ENCODE results near the gene TPT1. TPM values are rescaled to one million over a fixed set of nuclear protein-coding genes. Genes with fewer than 3 reads are reported as not detected.
"Not testable (repeated sequence)": the region's sequence is repeated elsewhere in the genome, so short reads cannot be mapped to it uniquely, and the experiment has no call there.

Gene TPT1
- polyA plus RNA-seq, 3 donors, result 2,102 to 5,638 (median 2,493) TPM

DNA sequence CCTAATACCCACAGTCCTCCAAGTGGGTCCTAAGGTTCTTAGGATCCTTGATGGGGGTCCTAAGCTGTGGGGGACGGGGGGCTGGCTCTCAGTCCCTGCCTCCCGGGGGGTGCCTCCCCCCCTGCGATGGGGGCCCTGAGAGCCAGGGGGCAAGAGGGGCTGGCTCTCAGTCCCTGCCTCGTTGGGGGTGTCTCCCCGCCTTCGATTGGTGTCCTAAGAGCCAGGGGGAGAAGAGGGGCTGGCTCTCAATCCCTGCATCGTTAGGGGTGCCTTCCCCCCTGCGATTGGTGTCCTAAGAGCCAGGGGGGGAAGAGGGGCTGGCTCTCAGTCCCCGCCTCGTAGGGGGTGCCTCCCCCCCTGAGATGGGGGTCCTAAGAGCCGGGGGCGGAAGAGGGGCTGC, 40.2 kb upstream of the TPT1 start:
- no peaks in the 10 kb centered on the region for H3K4me1 Mint-ChIP-seq
- Histone ChIP-seq H3K79me2 (ENCODE audit: insufficient read depth, low read length) (no peaks in the 10 kb centered on the region), H3K4me3 (replicated peaks in 1 of 3; ENCODE audit: low read depth in 2 of 3, low read length in 3 of 3) (no peak overlapping the region), H3K4me1 (ENCODE audit: control insufficient read depth in 1 of 2, insufficient read depth in 2 of 2, low read length in 2 of 2) (no peaks in the 10 kb centered on the region), H3K36me3 (replicated peaks in 1 of 2; ENCODE audit: control insufficient read depth in 1 of 2, insufficient read depth in 2 of 2, low read length in 2 of 2) (no peaks in the 10 kb centered on the region), H3K9ac (ENCODE audit: insufficient read depth, low read length, poor library complexity, severe bottlenecking) (no peak overlapping the region), H4K20me1 (ENCODE audit: insufficient read depth, low read length) (no peaks in the 10 kb centered on the region), H2AFZ (ENCODE audit: insufficient read depth, low read depth, low read length, poor library complexity, severe bottlenecking) (no peak overlapping the region), H3K4me2 (replicated peaks; ENCODE audit: extremely low read depth, low read length, poor library complexity, severe bottlenecking) (no peak overlapping the region), H3K9me3 (replicated peaks in 1 of 2; ENCODE audit: control insufficient read depth in 1 of 2, insufficient read depth in 1 of 2, low read length in 2 of 2) (no peaks in the 10 kb centered on the region), H3K27me3 (ENCODE audit: control insufficient read depth in 2 of 2, insufficient read depth in 2 of 2, low read length in 2 of 2) (no peaks in the 10 kb centered on the region), H3K27ac (ENCODE audit: low read depth in 1 of 2, low read length in 2 of 2) (no peak overlapping the region)
- intact Hi-C loops (cut with micrococcal nuclease), result no loop called here
- TF ChIP-seq, protein P1, sequence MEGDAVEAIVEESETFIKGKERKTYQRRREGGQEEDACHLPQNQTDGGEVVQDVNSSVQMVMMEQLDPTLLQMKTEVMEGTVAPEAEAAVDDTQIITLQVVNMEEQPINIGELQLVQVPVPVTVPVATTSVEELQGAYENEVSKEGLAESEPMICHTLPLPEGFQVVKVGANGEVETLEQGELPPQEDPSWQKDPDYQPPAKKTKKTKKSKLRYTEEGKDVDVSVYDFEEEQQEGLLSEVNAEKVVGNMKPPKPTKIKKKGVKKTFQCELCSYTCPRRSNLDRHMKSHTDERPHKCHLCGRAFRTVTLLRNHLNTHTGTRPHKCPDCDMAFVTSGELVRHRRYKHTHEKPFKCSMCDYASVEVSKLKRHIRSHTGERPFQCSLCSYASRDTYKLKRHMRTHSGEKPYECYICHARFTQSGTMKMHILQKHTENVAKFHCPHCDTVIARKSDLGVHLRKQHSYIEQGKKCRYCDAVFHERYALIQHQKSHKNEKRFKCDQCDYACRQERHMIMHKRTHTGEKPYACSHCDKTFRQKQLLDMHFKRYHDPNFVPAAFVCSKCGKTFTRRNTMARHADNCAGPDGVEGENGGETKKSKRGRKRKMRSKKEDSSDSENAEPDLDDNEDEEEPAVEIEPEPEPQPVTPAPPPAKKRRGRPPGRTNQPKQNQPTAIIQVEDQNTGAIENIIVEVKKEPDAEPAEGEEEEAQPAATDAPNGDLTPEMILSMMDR (IDR thresholded peaks at IDR 0.05), result no peak
- DNase-seq, result no peak
- WGBS (ENCODE audit: insufficient coverage), result no CpG with 5 or more reads among the region's 12 CpGs
- no peaks in the 10 kb centered on the region for H3K9me3 Mint-ChIP-seq
- peaks cover 0 to 1% (median 0%) of the 10 kb centered on the region in 3 donors for H3K27me3 Mint-ChIP-seq (ENCODE audit: low read depth in 3 of 3)
- H3K27ac Mint-ChIP-seq, result no peak overlapping the region
- no peaks in the 10 kb centered on the region for H3K36me3 Mint-ChIP-seq
- H3K4me3 Mint-ChIP-seq, result no peak overlapping the region

DNA sequence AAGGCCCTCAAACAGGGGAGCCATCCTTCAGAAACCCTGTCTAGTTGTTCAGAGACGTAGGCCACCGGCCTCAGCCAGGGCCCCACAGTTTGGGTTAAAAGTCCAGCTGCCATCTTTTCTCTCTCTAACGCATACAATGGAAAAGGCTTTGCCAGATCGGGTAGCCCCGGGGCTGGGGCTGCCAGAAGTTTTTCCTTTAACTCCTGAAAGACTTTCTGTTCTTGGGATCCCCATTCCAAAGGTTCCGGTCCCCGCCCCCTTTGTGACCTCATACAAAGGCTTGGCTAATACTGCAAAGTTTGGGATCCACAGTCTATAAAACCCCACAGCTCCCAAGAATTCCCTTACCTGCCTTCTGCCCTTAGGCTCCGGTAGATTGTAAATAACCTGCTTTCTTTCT, 39.7 kb upstream of the TPT1 start:
- H3K4me1 ChIP-seq (ENCODE audit: control insufficient read depth in 1 of 2, insufficient read depth in 2 of 2, low read length in 2 of 2); H3K27ac Mint-ChIP-seq; H3K36me3 ChIP-seq (replicated peaks in 1 of 2; ENCODE audit: control insufficient read depth in 1 of 2, insufficient read depth in 2 of 2, low read length in 2 of 2); H2AFZ ChIP-seq (ENCODE audit: insufficient read depth, low read depth, low read length, poor library complexity, severe bottlenecking); DNase-seq; intact Hi-C loops (cut with micrococcal nuclease); H3K9ac ChIP-seq (ENCODE audit: insufficient read depth, low read length, poor library complexity, severe bottlenecking); H3K4me2 ChIP-seq (replicated peaks; ENCODE audit: extremely low read depth, low read length, poor library complexity, severe bottlenecking); H4K20me1 ChIP-seq (ENCODE audit: insufficient read depth, low read length); H3K36me3 Mint-ChIP-seq; H3K79me2 ChIP-seq (ENCODE audit: insufficient read depth, low read length); H3K27ac ChIP-seq (ENCODE audit: low read depth in 1 of 2, low read length in 2 of 2); H3K9me3 Mint-ChIP-seq; H3K9me3 ChIP-seq (replicated peaks in 1 of 2; ENCODE audit: control insufficient read depth in 1 of 2, insufficient read depth in 1 of 2, low read length in 2 of 2); H3K27me3 Mint-ChIP-seq (ENCODE audit: low read depth in 3 of 3); H3K27me3 ChIP-seq (ENCODE audit: control insufficient read depth in 2 of 2, insufficient read depth in 2 of 2, low read length in 2 of 2); H3K4me3 Mint-ChIP-seq; H3K4me3 ChIP-seq (replicated peaks in 1 of 3; ENCODE audit: low read depth in 2 of 3, low read length in 3 of 3); H3K4me1 Mint-ChIP-seq: not testable (repeated sequence)
- WGBS (ENCODE audit: insufficient coverage), result 98% methylated on average over 5 of the region's 8 CpGs

DNA sequence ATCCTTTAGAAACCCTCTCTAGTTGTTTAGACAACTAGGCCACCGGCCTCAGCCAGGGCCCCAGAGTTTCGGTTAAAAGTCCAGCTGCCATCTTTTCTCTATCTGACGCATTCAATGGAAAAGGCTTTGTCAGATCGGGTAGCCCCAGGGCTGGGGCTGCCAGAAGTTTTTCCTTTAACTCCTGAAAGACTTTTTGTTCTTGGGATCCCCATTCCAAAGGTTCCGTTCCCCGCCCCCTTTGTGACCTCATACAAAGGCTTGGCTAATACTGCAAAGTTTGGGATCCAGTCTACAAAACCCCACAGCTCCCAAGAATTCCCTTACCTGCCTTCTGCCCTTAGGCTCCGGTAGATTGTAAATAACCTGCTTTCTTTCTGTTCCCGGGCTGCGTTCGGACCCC, 38.5 kb upstream of the TPT1 start:
- H3K27ac Mint-ChIP-seq; H3K9me3 Mint-ChIP-seq; H3K4me3 ChIP-seq (replicated peaks in 1 of 3; ENCODE audit: low read depth in 2 of 3, low read length in 3 of 3); H3K79me2 ChIP-seq (ENCODE audit: insufficient read depth, low read length); H3K36me3 ChIP-seq (replicated peaks in 1 of 2; ENCODE audit: control insufficient read depth in 1 of 2, insufficient read depth in 2 of 2, low read length in 2 of 2); H3K27ac ChIP-seq (ENCODE audit: low read depth in 1 of 2, low read length in 2 of 2); H3K9me3 ChIP-seq (replicated peaks in 1 of 2; ENCODE audit: control insufficient read depth in 1 of 2, insufficient read depth in 1 of 2, low read length in 2 of 2); H3K4me2 ChIP-seq (replicated peaks; ENCODE audit: extremely low read depth, low read length, poor library complexity, severe bottlenecking); H3K4me1 ChIP-seq (ENCODE audit: control insufficient read depth in 1 of 2, insufficient read depth in 2 of 2, low read length in 2 of 2); DNase-seq; H4K20me1 ChIP-seq (ENCODE audit: insufficient read depth, low read length); H3K27me3 Mint-ChIP-seq (ENCODE audit: low read depth in 3 of 3); H3K36me3 Mint-ChIP-seq; H2AFZ ChIP-seq (ENCODE audit: insufficient read depth, low read depth, low read length, poor library complexity, severe bottlenecking); H3K27me3 ChIP-seq (ENCODE audit: control insufficient read depth in 2 of 2, insufficient read depth in 2 of 2, low read length in 2 of 2); H3K4me1 Mint-ChIP-seq; H3K4me3 Mint-ChIP-seq; H3K9ac ChIP-seq (ENCODE audit: insufficient read depth, low read length, poor library complexity, severe bottlenecking): not testable (repeated sequence)
- intact Hi-C loops (cut with micrococcal nuclease), result loop anchor here in 1 of 2 donors (2.0 to 10.0 kb wide), 2 partner anchors 13 to 335 kb away; no protein-coding TSS in a partner anchor
- 99% methylated on average over 6 of the region's 10 CpGs for WGBS (ENCODE audit: insufficient coverage)

DNA sequence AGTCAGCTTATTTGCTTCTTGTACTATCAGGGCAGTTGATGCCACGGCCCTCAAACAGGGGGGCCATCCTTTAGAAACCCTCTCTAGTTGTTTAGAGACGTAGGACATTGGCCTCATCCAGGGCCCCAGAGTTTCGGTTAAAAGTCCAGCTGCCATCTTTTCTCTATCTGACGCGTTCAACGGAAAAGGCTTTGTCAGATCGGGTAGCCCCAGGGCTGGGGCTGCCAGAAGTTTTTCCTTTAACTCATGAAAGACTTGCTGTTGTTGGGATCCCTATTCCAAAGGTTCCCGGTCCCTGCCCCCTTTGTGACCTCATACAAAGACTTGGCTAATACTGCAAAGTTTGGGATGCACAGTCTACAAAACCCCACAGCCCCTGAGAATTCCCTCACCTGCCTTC, 37.8 kb upstream of the TPT1 start:
- 98% methylated on average over 7 of the region's 8 CpGs for WGBS (ENCODE audit: insufficient coverage)
- not testable (repeated sequence) for H3K27ac Mint-ChIP-seq; H3K36me3 Mint-ChIP-seq; H3K27ac ChIP-seq (ENCODE audit: low read depth in 1 of 2, low read length in 2 of 2); H3K4me1 ChIP-seq (ENCODE audit: control insufficient read depth in 1 of 2, insufficient read depth in 2 of 2, low read length in 2 of 2); H3K4me3 ChIP-seq (replicated peaks in 1 of 3; ENCODE audit: low read depth in 2 of 3, low read length in 3 of 3); H2AFZ ChIP-seq (ENCODE audit: insufficient read depth, low read depth, low read length, poor library complexity, severe bottlenecking); H3K36me3 ChIP-seq (replicated peaks in 1 of 2; ENCODE audit: control insufficient read depth in 1 of 2, insufficient read depth in 2 of 2, low read length in 2 of 2); DNase-seq; H3K9me3 Mint-ChIP-seq; H3K4me2 ChIP-seq (replicated peaks; ENCODE audit: extremely low read depth, low read length, poor library complexity, severe bottlenecking); H3K27me3 ChIP-seq (ENCODE audit: control insufficient read depth in 2 of 2, insufficient read depth in 2 of 2, low read length in 2 of 2); H3K4me3 Mint-ChIP-seq; H3K4me1 Mint-ChIP-seq; H4K20me1 ChIP-seq (ENCODE audit: insufficient read depth, low read length); H3K27me3 Mint-ChIP-seq (ENCODE audit: low read depth in 3 of 3); H3K9ac ChIP-seq (ENCODE audit: insufficient read depth, low read length, poor library complexity, severe bottlenecking); H3K79me2 ChIP-seq (ENCODE audit: insufficient read depth, low read length); H3K9me3 ChIP-seq (replicated peaks in 1 of 2; ENCODE audit: control insufficient read depth in 1 of 2, insufficient read depth in 1 of 2, low read length in 2 of 2)
- intact Hi-C loops (cut with micrococcal nuclease), result loop anchor here in 1 of 2 donors (2.0 to 10.0 kb wide), 2 partner anchors 14 to 334 kb away; no protein-coding TSS in a partner anchor
